Activated CD4-positive, alpha-beta memory T cell treated with anti-CD3 and anti-CD28 coated beads for 36 hours (primary cell): ENCODE data around the gene ARGLU1. TPM values are rescaled to one million over a fixed set of nuclear protein-coding genes. Genes with fewer than 3 reads are reported as not detected.
"Not testable (repeated sequence)": the region's sequence is repeated elsewhere in the genome, so short reads cannot be mapped to it uniquely, and the experiment has no call there.

ENCODE experiments used
- CTCF ChIA-PET: fragments of 350-600 bp; sonication (Branson Sonifier 250); formaldehyde crosslinking; loops from one replicate; lab custom pipeline; 2021; ENCODE audit warnings: antibody characterized with exemption, inconsistent platforms; lab: Charles Lee
- POLR2A ChIA-PET: fragments of 350-600 bp; sonication (Branson Sonifier 250); formaldehyde crosslinking; loops from one replicate; lab custom pipeline; 2021; ENCODE audit warnings: antibody characterized with exemption; lab: Charles Lee
- DNase-seq: peaks from one replicate; pipeline ENCODE4 v3.0.0-alpha.2; 2020
- H3K27ac Mint-ChIP-seq: one replicate; pipeline ENCODE4 v1.8.0; 2021; ENCODE audit warnings: mixed read lengths
- H3K27me3 Mint-ChIP-seq: one replicate; pipeline ENCODE4 v1.8.0; 2021; ENCODE audit warnings: mixed read lengths
- H3K36me3 Mint-ChIP-seq: one replicate; pipeline ENCODE4 v1.8.0; 2021; ENCODE audit warnings: mixed read lengths
- H3K4me1 Mint-ChIP-seq: one replicate; pipeline ENCODE4 v1.8.0; 2021; ENCODE audit warnings: low read depth, mixed read lengths
- H3K4me3 Mint-ChIP-seq: one replicate; pipeline ENCODE4 v1.8.0; 2021; ENCODE audit warnings: mild to moderate bottlenecking, mixed read lengths
- H3K9me3 Mint-ChIP-seq: one replicate; pipeline ENCODE4 v1.8.0; 2021; ENCODE audit warnings: mixed read lengths
- intact Hi-C: fragments of 100-400 bp; cut with micrococcal nuclease; formaldehyde crosslinking; loops from one replicate; pipeline ENCODE4 v1.15.1; 2023
- total RNA-seq, 2 experiments: library from RNA; stranded (reverse); gene quantifications; one replicate each; pipeline ENCODE4 v1.2.3, GENCODE V29; 2021

Gene ARGLU1, protein sequence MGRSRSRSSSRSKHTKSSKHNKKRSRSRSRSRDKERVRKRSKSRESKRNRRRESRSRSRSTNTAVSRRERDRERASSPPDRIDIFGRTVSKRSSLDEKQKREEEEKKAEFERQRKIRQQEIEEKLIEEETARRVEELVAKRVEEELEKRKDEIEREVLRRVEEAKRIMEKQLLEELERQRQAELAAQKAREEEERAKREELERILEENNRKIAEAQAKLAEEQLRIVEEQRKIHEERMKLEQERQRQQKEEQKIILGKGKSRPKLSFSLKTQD
- total RNA-seq = 10 to 100 TPM; 81.0 to 87.1 TPM

DNA sequence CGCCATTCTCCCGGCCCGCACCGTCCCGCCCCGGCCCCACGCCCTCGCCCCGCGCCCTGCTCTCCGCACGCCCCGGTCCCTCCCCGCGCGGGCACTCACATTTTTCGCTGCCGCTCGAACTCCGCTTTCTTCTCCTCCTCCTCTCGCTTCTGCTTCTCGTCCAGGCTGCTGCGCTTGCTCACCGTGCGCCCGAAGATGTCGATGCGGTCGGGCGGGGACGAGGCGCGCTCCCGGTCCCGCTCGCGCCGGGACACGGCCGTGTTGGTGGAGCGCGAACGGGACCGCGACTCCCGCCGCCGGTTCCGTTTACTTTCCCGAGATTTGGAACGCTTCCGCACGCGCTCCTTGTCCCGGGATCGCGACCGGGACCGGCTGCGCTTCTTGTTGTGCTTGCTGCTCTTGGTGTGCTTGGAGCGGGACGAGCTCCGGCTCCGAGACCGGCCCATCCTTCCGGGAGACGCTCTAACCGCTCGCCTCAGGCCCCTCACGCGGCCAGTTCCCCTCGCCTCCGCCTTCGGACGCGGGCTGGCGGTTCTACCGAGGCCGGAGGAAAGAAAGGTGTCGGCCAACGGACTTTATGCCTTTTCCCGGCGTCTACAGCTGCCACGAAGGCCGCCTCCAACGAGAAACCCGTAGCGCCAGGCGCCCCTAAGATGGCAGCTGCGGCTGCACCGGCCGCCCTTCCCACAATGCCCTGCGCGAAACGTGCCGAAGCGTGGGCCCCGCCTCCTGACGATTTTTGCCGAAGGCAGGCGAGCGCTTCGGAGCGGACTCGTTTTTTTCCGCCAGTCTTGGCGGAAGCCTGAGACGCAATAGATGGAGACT is at the start of gene ARGLU1:
TSS of gene ARGLU1 (minus strand) at position 664 of the 825 bp plus-strand sequence. CDS start at position 446, 218 bp downstream.
- intact Hi-C loops = loop anchor here (1.0 to 5.0 kb wide), 5 partner anchors 31 to 1647 kb away; partner anchors contain the start of gene LIG4
- peaks cover 48% of the 10 kb centered on the region for H3K4me1 Mint-ChIP-seq
- POLR2A ChIA-PET = interaction anchor here (0.8 to 1.9 kb wide), 3 partner anchors 11 to 32 kb away, joined by 3 to 13 read pairs (median 3); partner anchors contain the start of gene EFNB2

GRCh38 chr13:106617561-106617960 is 49.6 kb upstream of the ARGLU1 start:
- Mint-ChIP-seq H3K4me1 (peaks cover 2% of the 10 kb centered on the region), H3K27ac (no peak overlapping the region), H3K36me3 (no peaks in the 10 kb centered on the region), H3K4me3 (no peak overlapping the region), H3K27me3 (peaks cover 11% of the 10 kb centered on the region), H3K9me3 (no peaks in the 10 kb centered on the region)
- intact Hi-C loops = no loop called here
- DNase-seq = no peak
- CTCF ChIA-PET = no interaction called here
- POLR2A ChIA-PET = no interaction called here

More for the DNA sequence above, at the start of gene ARGLU1:
- no peaks in the 10 kb centered on the region for H3K9me3 Mint-ChIP-seq
- peak within 1 kb of the TSS; percentile 97 for H3K27ac Mint-ChIP-seq
- no peaks in the 10 kb centered on the region for H3K27me3 Mint-ChIP-seq
- H3K4me3 Mint-ChIP-seq = peak within 1 kb of the TSS; percentile 98
- CTCF ChIA-PET = interaction anchor here (0.6 to 9.6 kb wide), 4 partner anchors 32 to 589 kb away, joined by 3 to 57 read pairs (median 4); partner anchors contain the start of gene EFNB2
- peaks cover 13% of the 10 kb centered on the region for H3K36me3 Mint-ChIP-seq
- peak; percentile 97 for DNase-seq

GRCh38 chr13:106616729-106617128 is 48.8 kb upstream of the ARGLU1 start:
- H3K4me1 Mint-ChIP-seq = peaks cover 2% of the 10 kb centered on the region
- no peaks in the 10 kb centered on the region for H3K9me3 Mint-ChIP-seq
- peaks cover 9% of the 10 kb centered on the region for H3K27me3 Mint-ChIP-seq
- no peaks in the 10 kb centered on the region for H3K36me3 Mint-ChIP-seq
- POLR2A ChIA-PET = no interaction called here
- CTCF ChIA-PET = no interaction called here
- DNase-seq = no peak
- intact Hi-C loops = no loop called here
- H3K4me3 Mint-ChIP-seq = no peak overlapping the region
- H3K27ac Mint-ChIP-seq = no peak overlapping the region

GRCh38 chr13:106614874-106615273 is 46.9 kb upstream of the ARGLU1 start:
- peaks cover 1% of the 10 kb centered on the region for H3K4me1 Mint-ChIP-seq
- DNase-seq = no peak
- no peaks in the 10 kb centered on the region for H3K36me3 Mint-ChIP-seq
- H3K4me3 Mint-ChIP-seq = no peak overlapping the region
- no peaks in the 10 kb centered on the region for H3K9me3 Mint-ChIP-seq
- CTCF ChIA-PET = no interaction called here
- no peak overlapping the region for H3K27ac Mint-ChIP-seq
- POLR2A ChIA-PET = no interaction called here
- intact Hi-C loops = no loop called here
- peaks cover 8% of the 10 kb centered on the region for H3K27me3 Mint-ChIP-seq

- Mint-ChIP-seq H3K4me1 (no peaks in the 10 kb centered on the region), H3K27ac (no peak overlapping the region), H3K9me3 (no peaks in the 10 kb centered on the region), H3K27me3 (peaks cover 18% of the 10 kb centered on the region), H3K36me3 (no peaks in the 10 kb centered on the region), H3K4me3 (no peak overlapping the region)
- DNase-seq = no peak
- CTCF ChIA-PET = no interaction called here
- POLR2A ChIA-PET = no interaction called here
- intact Hi-C loops = no loop called here
These were observed 44.8 kb upstream of the ARGLU1 start for GRCh38 chr13:106612688-106613087.

GRCh38 chr13:106610486-106610885 is 42.5 kb upstream of the ARGLU1 start:
- POLR2A ChIA-PET = no interaction called here
- H3K27ac Mint-ChIP-seq = no peak overlapping the region
- DNase-seq = no peak
- peaks cover 1% of the 10 kb centered on the region for H3K36me3 Mint-ChIP-seq
- CTCF ChIA-PET = interaction anchor here (2.5 kb wide), 1 partner anchor 9 kb away, joined by 11 read pairs; no protein-coding TSS in a partner anchor
- peaks cover 20% of the 10 kb centered on the region for H3K27me3 Mint-ChIP-seq
- no peak overlapping the region for H3K4me3 Mint-ChIP-seq
- intact Hi-C loops = no loop called here
- H3K9me3 Mint-ChIP-seq = no peaks in the 10 kb centered on the region
- no peaks in the 10 kb centered on the region for H3K4me1 Mint-ChIP-seq

- ChIA-PET POLR2A (no interaction called here), CTCF (interaction anchor here (2.5 kb wide), 1 partner anchor 11 kb away, joined by 11 read pairs; no protein-coding TSS in a partner anchor)
- peaks cover 1% of the 10 kb centered on the region for H3K36me3 Mint-ChIP-seq
- peaks cover 24% of the 10 kb centered on the region for H3K27me3 Mint-ChIP-seq
- no peaks in the 10 kb centered on the region for H3K9me3 Mint-ChIP-seq
- no peak overlapping the region for H3K4me3 Mint-ChIP-seq
- no peaks in the 10 kb centered on the region for H3K4me1 Mint-ChIP-seq
- intact Hi-C loops = no loop called here
- no peak overlapping the region for H3K27ac Mint-ChIP-seq
- DNase-seq = no peak
These were observed 41.2 kb upstream of the ARGLU1 start for GRCh38 chr13:106609116-106609515.

GRCh38 chr13:106603546-106603945 is 35.6 kb upstream of the ARGLU1 start:
- H3K27me3 Mint-ChIP-seq = peaks cover 17% of the 10 kb centered on the region

DNA sequence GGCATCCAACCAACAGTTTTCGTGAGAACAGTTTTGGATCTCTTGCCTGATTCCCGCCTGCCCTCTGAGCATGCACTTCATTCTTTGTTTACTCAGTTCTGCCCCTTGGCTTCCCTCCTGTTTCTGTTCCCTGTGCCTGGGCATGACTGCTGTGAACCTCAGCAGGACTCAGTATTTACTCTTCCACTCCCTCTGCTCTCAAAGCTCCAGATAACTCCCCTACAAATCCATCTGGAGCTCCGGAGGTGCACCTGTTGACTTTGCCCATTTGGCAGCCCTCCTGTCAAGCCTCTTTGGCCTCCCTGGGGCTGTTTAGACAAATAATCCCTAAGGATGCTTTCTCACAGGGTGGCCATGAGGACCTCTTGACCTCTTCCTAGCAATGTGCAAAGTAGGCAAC is 34.2 kb upstream of the ARGLU1 start:
- H3K4me3 Mint-ChIP-seq = no peak overlapping the region
- peaks cover 1% of the 10 kb centered on the region for H3K36me3 Mint-ChIP-seq
- ChIA-PET CTCF (no interaction called here), POLR2A (no interaction called here)
- H3K4me1 Mint-ChIP-seq = peaks cover 11% of the 10 kb centered on the region
- no peak for DNase-seq
- H3K27me3 Mint-ChIP-seq = peaks cover 16% of the 10 kb centered on the region
- H3K27ac Mint-ChIP-seq = no peak overlapping the region
- intact Hi-C loops = no loop called here
- no peaks in the 10 kb centered on the region for H3K9me3 Mint-ChIP-seq

More at GRCh38 chr13:106603546-106603945, 35.6 kb upstream of the ARGLU1 start:
- Mint-ChIP-seq H3K4me1 (peaks cover 11% of the 10 kb centered on the region), H3K36me3 (peaks cover 1% of the 10 kb centered on the region), H3K27ac (no peak overlapping the region), H3K4me3 (no peak overlapping the region), H3K9me3 (no peaks in the 10 kb centered on the region)
- no peak for DNase-seq
- ChIA-PET CTCF (no interaction called here), POLR2A (no interaction called here)
- intact Hi-C loops = no loop called here

DNA sequence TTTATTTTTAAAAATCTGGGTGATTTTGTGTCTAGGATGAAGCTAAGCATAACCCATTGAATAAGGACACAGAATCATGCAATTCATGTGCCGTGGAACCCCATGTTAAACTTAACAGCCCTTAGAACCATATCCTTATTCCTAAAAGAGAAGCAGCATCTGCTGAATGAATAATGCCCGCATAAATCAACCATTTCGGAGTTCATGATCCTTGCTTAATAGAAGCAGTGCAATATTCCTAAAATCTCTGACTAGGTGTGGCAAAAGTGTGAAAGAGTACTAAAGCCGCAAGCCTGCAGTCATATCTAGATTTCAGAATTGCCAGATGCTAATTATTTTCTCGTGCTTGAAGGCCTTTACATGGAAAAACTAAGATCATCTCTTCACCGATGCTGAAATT is 33.6 kb upstream of the ARGLU1 start:
- no peaks in the 10 kb centered on the region for H3K9me3 Mint-ChIP-seq
- H3K4me3 Mint-ChIP-seq = no peak overlapping the region
- intact Hi-C loops = no loop called here
- ChIA-PET POLR2A (no interaction called here), CTCF (no interaction called here)
- DNase-seq = no peak
- H3K36me3 Mint-ChIP-seq = peaks cover 1% of the 10 kb centered on the region
- H3K4me1 Mint-ChIP-seq = peaks cover 11% of the 10 kb centered on the region
- peaks cover 18% of the 10 kb centered on the region for H3K27me3 Mint-ChIP-seq
- no peak overlapping the region for H3K27ac Mint-ChIP-seq

- H3K36me3 Mint-ChIP-seq, H3K9me3 Mint-ChIP-seq, DNase-seq, H3K4me3 Mint-ChIP-seq, intact Hi-C loops, H3K27ac Mint-ChIP-seq, POLR2A ChIA-PET: not testable (repeated sequence)
- CTCF ChIA-PET = interaction anchor here (0.7 kb wide), 1 partner anchor 20 kb away, joined by 3 read pairs; no protein-coding TSS in a partner anchor
- Mint-ChIP-seq H3K4me1 (peaks cover 11% of the 10 kb centered on the region), H3K27me3 (peaks cover 16% of the 10 kb centered on the region)
These were observed 32.8 kb upstream of the ARGLU1 start for GRCh38 chr13:106600798-106601135.
